Breast epithelium (tissue), 3 donors: ENCODE data around the gene SYN1.
"Not testable (repeated sequence)": the region's sequence is repeated elsewhere in the genome, so short reads cannot be mapped to it uniquely, and the experiment has no call there.

Source experiments
- CTCF ChIP-seq, 3 donors: fragments of 450-650 bp; IDR thresholded peaks; one replicate each; pipeline ENCODE4 v1.5.1; 2016 to 2017; ENCODE audit warnings: antibody characterized with exemption in 3 of 3, mild to moderate bottlenecking in 3 of 3, moderate library complexity in 3 of 3
- POLR2A ChIP-seq: fragments of 450-650 bp; IDR thresholded peaks from one replicate; pipeline ENCODE4 v1.6.1; 2016; ENCODE audit warnings: antibody characterized with exemption, mild to moderate bottlenecking, moderate library complexity
- POLR2AphosphoS5 ChIP-seq, 3 donors: sonication (generic); formaldehyde crosslinking; IDR thresholded peaks; one replicate each; pipeline ENCODE4 v1.6.1; 2017; ENCODE audit warnings: antibody characterized with exemption in 3 of 3

- TF ChIP-seq CTCF (IDR thresholded peaks at IDR 0.05); POLR2A; POLR2AphosphoS5 (IDR thresholded peaks at IDR 0.05): not testable (repeated sequence)
Observed at GRCh38 chrX:47665797-47666196, 46.1 kb upstream of the SYN1 start.
